ENCODE data around the gene ATP1A3.
"Not testable (repeated sequence)": the region's sequence is repeated elsewhere in the genome, so short reads cannot be mapped to it uniquely, and the experiment has no call there.

The ATP1A3 gene

DNA sequence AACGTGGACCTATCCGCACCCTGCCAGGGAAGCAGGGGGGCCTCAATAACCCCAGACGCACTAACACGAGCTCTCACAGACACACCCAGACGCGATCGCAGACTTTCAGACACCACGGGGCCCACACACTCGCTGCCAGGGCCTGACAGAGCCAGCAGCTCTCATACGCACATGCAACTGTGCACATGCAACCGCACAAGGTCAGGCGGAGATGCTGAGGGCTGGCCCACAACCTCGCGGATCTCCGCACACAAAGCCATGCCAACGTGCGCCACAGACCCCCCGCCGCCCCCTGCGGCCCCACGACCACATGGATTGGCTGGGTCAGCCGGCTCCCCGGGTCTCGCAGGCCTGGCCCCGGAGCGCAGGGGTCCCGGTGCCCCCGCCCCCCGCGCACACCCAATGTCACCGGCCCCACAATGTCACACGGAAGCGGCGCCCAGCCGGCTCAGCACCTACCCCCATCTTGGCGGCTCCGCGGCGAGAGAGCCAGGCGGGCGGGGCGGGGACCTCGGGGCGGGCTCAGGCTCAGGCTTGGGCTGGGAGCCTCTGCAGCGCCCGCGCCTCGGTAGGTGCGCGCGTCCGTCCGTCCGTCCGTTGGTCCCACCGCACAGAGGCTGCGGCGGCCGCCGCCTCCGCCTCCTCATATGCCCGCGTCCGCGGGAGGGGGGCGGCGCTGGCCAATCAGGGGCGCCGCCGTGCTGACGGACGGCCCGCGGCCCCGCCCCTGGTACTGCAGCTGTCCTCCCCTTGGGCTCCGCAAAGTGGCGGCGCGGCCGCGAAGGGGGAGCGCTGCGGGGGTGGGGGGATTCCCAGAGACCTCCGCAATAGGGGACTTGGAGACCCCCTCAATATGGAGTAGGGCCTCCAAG is at the start of gene ATP1A3:
TSS of gene ATP1A3 (minus strand) at position 619 of the 872 bp plus-strand sequence. CDS start at position 465, 154 bp downstream.
- DNase-seq, result peak in 9 of 14 donors; percentile 1 to 76 (median 19)

DNA sequence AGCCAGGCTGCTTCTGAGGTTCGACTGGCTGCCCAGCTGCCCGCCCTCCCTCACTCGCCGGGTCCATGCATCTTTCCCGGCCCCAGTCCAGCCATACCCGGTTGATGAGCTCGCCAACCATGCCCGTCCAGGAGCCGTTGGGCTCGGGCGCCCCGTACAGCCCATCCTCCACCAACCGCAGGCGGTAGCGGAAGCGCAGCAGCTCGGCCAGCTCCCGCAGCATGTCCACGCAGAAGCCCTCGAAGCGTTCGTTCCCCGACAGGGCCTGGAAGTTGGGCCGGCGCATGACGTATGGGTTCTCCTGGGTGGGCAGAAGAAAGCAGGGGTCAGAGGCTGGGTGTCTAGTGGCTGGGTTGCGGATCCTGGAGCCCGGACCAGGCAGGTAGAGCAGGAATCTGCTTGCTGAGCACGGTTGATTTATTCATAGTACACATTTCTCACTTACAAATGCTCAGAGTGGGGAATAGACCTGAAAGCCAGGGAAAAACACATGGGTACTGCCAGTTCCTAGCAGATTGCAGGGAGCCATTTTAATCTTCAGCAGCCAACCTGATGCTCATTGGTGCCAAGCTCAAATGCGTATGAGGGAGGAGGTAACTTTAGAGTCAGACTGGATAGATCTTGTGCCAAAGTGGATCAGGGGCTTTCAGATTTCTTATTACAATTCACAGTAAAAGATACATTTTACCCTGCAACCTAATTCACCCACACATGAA is 48.6 kb upstream of the ATP1A3 start:
- DNase-seq, result peak in 1 of 14 donors; percentile 93

DNA sequence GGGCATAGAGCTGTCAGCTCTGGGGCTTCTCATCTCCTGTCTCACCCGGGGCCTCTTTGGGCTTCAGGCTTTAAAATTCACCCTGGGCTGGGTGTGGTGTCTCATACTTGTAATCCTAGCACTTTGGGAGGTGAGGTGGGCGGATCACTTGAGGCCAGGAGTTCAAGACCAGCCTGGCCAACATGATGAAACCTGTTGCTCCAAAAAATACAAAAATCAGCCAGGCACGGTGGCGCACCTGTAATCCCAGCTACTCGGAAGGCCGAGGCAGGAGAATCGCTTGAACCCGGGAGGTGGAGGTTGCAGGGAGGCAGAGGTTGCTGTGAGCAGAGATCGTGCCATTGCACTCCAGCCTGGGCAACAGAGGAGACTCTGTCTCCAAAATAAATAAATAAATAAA is 46.5 kb upstream of the ATP1A3 start:
- DNase-seq, result not testable (repeated sequence)

DNA sequence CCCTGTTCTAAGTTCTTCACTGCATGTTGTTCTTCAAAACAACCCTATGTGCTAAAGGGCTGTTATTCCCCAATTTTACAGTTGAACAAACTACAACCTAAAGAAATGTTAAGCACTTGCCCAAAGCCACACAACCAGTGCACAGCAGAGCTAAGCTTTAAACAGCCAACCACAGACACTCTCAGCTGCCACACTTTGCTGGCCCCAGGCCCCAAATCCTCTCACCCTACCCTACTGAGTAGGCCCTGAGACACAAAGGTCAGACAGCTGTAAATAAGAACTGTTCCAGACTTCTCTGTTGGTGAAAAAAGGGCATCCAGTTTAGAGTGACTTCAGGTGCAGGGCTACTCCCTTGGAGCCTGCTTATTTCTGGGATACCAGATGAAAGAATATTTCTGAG is 46.0 kb upstream of the ATP1A3 start:
- no peak for DNase-seq

DNA sequence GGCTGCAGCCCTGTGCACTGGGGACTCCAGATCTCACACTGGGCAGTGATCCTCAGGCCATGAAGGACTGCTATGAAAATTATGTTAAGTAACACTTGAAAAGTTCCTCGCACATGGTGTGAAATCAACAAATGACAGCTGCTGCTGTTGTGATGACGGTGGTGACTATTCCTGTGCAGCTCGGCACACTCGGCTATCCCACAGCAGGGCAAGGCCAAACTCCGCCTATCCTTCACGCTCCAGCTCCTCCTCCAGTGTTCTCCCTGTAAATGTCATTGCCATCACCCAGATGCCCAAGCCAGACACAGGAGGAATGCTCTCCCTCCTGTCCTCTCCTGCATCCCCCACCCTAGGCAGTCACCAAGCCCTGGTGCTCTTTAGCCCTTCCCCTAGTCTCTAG is 44.6 kb upstream of the ATP1A3 start:
- peak in 2 of 14 donors; percentile 22 to 44 for DNase-seq

DNA sequence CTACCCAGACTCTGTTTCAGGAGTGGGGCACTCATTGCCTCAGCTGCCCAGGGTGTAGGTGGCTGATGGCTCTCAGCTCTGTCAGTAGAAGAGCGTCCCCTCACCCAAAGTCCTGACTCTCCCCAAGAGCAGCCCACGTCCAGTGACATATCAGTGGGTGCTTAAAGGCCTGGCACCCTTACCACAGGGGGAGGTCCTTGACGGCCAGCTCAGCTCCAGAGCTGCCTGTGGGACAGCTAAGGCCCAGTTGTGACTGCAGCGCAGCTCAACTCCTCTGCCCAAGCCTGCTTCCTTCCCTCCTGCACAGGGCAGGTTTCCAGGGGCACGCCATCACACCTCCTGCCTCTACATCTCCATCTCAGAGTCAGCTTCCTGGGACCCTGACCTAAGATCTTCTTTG is 43.6 kb upstream of the ATP1A3 start:
- DNase-seq, result no peak

DNA sequence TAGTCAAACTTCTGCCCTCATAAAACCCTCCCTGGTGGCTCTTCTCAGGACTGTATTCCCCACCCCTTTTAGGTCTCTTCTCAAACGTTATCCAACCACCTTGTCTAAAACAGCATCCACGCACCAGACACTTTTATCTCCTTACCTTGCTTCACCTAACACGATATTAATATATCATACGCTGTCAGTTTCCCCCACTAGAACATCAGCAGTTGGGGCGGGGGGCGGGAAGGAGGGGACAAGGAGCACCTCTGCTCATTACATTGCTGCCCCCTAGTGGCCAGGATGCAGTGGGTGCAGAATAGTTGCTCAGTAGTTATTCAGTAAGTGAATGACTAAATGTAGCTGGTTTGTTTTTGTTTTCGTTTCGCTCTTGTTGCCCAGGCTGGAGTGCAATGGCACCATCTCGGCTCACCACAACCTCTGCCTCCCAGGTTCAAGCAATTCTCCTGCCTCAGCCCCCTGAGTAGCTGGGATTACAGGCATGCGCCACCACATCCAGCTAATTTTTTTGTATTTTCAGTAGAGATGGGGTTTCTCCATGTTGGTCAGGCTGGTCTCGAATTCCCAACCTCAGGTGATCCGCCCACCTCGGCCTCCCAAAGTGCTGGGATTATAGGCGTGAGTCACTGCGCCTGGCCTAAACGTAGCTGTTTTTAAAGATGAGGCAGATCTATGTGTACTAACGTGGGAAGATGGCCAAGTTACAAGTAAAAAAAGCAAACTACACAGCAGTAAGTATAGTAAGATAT is 40.8 kb upstream of the ATP1A3 start:
- peak in 7 of 14 donors; percentile 3 to 41 (median 12) for DNase-seq

DNA sequence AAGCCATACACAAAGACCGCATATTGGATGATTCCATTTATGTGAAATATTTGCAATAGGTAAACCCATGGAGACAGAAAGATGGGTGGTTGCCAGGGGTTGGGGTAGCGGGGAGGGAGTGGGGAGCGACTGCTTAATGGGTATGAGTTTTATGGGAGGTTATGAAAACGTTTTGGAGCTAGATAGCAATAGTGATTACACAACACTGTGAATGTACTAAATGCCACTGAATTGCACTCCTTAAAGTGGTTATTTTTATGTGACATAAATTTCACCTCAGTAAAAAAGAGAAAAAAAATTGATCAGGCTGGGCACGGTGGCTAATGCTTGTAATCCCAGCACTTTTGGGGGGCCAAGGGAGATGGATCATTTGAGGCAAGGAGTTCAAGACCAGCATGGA is 39.4 kb upstream of the ATP1A3 start:
- DNase-seq, result no peak

DNA sequence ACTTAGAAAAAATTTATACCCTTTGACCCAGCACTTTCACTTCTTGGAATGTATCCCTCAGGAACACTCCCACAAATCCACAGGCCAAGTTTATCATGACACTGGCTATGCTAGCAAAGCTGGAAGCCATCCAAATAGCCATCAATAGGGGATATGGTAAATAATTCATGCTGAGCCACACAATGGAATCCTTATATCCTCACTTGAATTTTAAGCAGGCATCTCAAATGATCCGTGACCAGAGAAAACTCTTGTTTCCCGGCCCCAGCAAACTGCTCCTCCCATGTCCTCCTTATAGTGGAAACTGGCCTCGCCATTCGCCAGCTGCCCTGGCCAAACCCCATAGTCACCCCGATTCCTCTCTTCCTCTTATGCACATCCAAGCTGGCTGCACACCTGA is 38.4 kb upstream of the ATP1A3 start:
- no peak for DNase-seq

DNA sequence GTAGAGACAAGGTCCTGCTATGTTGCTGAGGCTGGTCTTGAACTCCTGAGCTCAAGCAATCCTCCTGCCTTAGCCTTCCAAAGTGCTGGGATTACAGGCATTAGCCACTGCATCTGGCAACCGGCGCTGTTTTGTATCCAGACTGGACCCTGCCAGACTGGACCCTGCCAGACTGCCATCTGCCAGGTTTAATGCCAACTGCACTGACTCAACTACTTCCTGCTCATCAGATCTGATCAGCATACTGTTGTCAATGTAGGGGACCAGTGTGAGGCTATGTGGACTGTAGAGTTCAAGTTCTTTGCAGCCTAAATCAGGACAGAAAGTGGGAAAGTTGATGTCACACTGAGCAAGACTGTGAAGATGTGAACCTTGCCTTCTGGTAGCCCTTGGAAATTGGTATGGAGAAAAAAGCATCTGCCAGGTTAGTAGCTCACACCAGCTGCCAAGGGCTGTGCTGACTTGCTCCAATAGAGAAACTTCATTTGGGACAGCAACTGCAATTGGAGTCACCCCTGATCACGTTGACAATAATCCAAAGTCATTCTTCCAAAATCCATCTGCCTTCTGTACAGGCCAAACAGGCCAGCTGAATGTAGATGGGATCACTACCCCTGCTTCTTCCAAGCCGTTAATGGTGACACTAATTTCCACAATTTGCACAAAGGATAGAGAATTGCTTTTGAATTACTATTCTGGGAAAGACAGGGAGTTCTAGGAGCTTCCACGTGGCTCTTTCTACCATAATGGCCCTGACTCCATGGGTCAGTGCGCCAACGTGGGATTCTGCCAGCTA is 36.8 kb upstream of the ATP1A3 start:
- peak in 7 of 14 donors; percentile 4 to 78 (median 27) for DNase-seq

DNA sequence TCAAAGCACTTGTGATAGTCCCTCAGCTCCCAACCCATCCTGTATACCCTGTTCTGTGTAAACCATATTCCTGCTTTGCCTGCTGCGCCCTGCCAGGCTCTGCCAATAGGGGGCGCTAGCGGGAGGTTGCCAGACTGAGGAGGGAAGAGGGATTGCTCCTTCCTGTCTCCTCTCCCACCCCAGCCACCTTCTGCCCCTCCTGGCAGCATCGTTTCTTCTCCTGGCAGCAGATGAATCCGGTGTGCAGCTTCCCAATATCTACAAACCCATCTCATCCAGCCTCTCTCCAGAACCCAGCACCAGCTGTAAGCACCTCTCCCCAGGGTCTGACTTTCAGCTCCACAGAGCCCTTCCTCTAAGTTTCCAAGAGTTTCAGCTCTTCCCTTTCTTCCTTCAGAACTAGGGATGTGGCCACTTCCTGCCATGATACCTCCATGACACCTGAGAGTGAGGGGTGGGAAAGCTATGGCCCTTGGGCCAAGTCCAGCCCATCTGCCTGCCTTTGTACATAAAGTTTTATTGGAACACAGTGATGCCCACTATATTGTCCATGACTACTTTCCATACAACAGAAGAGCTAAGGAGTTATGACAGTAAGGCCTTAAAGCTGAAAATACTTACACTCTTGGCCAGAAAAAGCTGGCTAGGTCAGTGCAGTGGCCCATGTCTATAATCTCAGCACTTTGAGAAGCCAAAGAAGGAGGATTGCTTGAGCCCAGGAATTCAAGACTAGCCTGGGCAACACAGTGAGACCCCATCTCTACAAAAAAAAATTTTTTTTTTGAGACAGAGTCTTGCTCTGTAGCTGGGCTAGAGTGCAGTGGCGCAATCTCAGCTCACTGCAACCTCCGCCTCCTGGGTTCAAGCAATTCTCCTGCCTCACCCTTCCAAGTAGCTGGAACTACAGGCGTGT is 34.5 kb upstream of the ATP1A3 start:
- no peak for DNase-seq

DNA sequence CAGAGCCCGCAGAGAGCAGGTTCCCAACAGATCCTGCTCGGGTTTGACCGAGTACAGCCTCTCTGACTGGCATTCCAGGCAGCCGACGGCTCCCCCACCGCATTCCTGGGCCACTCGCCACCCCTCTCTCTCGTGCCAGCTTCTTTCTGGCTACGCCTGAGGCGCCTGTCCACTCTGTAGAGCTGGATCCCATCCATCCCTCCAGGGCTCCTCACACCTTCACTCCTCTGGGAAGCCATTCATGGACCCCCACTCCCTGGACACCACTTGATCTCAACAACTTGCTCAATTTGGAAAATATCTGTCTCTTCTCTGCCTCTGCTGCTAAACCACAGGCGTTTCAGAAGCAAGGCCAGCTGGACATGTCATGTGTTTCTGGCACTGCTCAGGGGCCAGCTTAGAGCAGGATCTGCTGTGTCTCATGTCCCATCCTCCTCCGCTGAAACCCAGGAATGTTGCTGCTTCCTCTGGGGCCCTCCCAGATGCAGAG is 30.6 kb upstream of the ATP1A3 start:
- peak in 8 of 14 donors; percentile 7 to 93 (median 16) for DNase-seq

DNA sequence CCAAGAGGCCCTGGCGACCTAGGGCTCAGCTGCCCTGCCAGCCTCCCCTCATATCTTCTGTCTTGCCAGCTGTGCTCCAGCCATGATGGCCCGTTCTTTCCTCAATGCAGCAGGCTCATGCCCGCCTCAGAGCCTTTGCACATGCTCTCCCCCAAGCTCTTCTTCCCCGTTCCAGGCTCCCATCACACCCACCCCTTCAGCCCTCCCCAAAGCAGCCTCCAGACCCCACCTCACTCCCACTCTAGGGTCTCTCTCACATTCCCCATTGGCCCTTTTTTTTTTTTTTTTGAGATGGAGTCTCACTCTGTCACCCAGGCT is 29.9 kb upstream of the ATP1A3 start:
- DNase-seq, result no peak

DNA sequence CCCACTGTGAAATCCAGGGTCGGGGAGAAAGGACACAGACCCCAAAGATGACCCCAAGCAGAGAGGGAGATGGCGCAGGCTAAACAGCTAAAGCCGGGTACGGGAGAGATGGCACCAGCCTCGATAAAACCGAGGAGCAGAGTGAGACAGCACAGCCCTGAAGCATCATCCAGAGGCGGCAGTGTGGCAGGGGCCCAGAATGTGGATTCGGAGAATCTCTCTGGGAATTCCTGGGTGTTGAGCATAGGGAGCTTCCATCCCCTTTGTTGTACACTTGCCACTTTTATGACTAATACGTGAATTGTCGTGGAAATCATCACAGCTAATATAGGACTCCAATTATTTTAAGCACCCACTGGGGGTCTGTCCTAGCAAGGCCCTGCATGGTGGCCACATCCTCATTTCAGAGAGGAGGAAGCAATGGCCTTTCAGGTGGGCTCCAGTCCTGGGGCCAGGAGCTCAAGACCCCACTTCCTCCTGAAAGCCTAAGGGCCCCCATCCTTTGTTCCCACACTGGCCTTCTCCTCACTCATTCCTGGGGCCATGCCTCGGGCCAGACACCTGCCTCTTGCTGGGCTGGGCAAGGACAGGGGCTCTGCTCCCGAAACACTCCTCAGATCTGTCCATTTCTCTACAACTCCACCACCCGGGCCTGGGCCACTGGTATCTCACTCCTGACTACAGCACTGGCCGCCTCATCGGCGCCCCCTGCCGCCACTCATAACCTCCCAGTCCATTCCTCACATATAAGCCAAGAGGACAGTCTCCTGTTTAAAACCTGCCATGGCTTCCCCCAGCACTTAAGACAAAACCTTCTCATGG is 29.3 kb upstream of the ATP1A3 start:
- DNase-seq, result no peak

DNA sequence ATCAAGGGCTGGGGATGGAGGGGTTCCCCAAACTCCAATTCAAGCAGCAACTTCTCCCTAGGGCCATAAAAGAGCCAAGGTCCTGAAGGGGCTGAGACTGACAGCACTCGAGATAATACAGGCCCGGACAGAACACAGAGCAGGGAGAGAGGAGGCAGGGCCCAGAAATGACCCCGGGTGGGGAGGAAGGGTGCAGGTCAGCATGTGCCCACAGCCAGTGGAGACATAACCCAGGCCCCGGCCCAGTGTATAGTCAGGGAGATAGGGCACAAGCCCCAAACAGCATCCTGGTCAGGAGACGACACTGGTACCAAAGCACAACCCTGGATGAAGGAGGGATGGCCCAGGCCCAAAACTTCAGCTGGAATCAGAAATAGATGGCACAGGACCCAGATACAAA is 28.6 kb upstream of the ATP1A3 start:
- DNase-seq, result no peak

DNA sequence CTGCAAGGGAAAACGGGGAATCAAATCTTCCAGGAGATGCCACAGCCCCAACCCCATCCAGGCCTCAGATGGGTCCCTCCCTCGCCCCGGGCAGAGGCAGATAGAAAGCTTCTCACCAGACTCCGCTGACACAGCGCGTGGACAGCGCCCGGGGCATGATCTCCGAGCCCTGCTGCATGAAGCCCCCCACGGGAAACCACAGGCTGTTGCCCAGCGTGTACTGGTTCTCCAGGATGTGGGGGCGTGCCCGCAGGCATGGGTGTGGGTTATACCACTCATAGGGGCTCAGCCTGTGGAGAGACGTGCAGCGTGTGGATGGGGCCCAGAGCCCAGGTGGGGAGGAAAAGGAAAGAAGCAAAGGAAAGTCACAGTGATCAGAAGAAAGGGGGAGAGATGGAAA is 27.2 kb upstream of the ATP1A3 start:
- no peak for DNase-seq

DNA sequence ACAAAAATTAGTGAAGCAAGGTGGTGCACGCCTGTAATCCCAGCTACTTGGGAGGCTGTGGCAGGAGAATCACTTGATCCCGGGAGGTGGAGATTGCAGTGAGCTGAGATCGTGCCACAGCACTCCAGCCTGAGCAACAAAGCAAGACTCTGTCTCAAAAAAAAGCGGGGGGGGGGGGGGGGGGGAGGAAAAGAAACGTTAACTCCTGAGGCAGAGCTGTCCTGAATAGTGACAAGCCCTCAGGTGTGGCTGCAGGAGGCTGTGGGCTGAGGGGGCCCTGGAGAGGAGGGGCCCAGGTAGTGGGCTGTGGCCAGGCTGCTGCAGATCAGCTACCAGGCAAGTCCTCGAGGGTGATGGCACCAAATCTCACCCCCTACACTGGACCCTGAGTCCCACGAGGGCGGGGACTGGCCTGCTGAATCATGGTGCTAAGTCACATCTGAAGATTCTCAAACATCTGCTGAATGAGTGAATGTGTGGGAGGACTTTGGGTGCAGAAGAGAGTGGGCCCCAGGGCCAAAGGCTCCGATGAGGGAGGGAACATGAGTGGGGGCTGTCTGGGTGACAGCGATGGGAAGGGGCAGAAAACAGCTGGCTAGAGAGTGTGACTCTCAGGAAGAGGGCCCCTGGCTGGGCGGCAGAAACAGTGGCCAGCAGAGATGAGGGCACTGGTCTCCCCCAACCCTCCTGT is 24.6 kb upstream of the ATP1A3 start:
- no peak for DNase-seq

DNA sequence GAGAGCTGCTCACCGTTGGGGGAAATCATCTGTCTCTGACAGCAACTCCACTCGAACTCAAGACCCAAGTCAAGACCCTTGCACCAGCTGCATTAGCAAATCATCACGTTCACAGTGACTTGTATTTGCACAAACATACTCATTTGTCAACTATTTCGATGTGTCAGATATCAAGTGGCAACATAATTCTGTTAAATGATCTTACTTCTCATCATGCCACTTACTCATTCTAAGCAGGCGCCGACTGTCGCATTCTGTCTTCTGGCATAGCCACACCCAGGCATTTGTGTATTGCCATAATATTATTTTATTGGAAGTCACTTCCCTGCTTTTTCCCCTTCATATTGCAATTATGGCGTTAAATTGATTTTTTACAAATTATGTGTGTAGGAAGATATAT is 23.0 kb upstream of the ATP1A3 start:
- DNase-seq, result no peak

DNA sequence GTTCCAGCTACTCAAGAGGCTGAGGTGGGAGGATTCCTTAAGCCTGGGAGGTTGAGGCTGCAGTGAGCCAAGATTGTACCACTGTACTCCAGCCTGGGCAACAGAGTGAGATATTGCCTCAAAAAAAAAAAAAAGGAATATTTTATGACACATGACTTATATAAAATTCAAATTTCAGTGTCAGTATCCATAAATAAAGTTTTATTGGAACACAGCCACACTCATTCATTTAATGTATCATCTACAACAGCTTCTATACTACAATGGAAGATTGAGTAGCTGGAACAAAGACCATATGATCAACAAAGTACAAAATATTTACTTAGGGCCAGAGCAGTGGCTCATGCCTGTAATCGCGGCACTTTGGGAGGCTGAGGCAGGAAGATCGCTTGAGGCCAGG is 18.7 kb upstream of the ATP1A3 start:
- DNase-seq, result not testable (repeated sequence)
